GM12874 (cell line): Measurements from ENCODE around the gene TRIM31.

ENCODE experiments used
- CTCF ChIP-seq: IDR thresholded peaks from 2 replicates; pipeline ENCODE4 v1.5.1; 2011; ENCODE audit warnings: low read depth, mild to moderate bottlenecking, control low read depth, low read length, moderate library complexity; ENCODE audit not compliant: insufficient read depth

Gene TRIM31

GRCh38 chr6:30157581-30157980, 44.7 kb upstream of the TRIM31 start:
- no peak for TF ChIP-seq CTCF

GRCh38 chr6:30156774-30157173, 43.9 kb upstream of the TRIM31 start:
- no peak for TF ChIP-seq CTCF

GRCh38 chr6:30156262-30156599, 43.3 kb upstream of the TRIM31 start:
- no peak for TF ChIP-seq CTCF

- TF ChIP-seq CTCF = no peak
Observed at GRCh38 chr6:30155520-30156261, 42.8 kb upstream of the TRIM31 start.

GRCh38 chr6:30154709-30155519, 42.0 kb upstream of the TRIM31 start:
- no peak for TF ChIP-seq CTCF

- TF ChIP-seq CTCF = no peak
Observed at GRCh38 chr6:30154061-30154460, 41.2 kb upstream of the TRIM31 start.

GRCh38 chr6:30152910-30153610, 40.2 kb upstream of the TRIM31 start:
- no peak for TF ChIP-seq CTCF
